Heart right ventricle (tissue), 16 donors: ENCODE data around the gene RAB6A. TPM values are rescaled to one million over a fixed set of nuclear protein-coding genes. Genes with fewer than 3 reads are reported as not detected.

Experiments used
- ATAC-seq, 8 donors: fragments of 200-7000 bp; cut with Tn5 transposase; one replicate each; pipeline ENCODE4 v1.9.1; 2020; ENCODE audit warnings: mild to moderate bottlenecking in 8 of 8, moderate library complexity in 8 of 8, moderate number of reproducible peaks in 1 of 8
- DNase-seq, 2 donors: peaks; one replicate each; pipeline ENCODE4 v3.0.0-alpha.2; 2020
- H3K27ac ChIP-seq, 10 donors: fragments of 200-600 bp; sonication (generic) in 2 of 10; one replicate each; pipeline versions ENCODE4 v1.5.0 to v1.8.0; 2020 to 2022; ENCODE audit warnings: mild to moderate bottlenecking in 3 of 10
- H3K27me3 ChIP-seq, 7 donors: fragments of 200-600 bp; one replicate each; pipeline ENCODE4 v1.8.0; 2021 to 2022; ENCODE audit warnings: mild to moderate bottlenecking in 2 of 7
- H3K36me3 ChIP-seq, 9 donors: fragments of 200-600 bp; sonication (generic) in 1 of 9; one replicate each; pipeline versions ENCODE4 v1.5.0 to v1.8.0; 2020 to 2022; ENCODE audit warnings: mild to moderate bottlenecking in 2 of 9
- H3K4me1 ChIP-seq, 9 donors: fragments of 200-600 bp; sonication (generic) in 1 of 9; one replicate each; pipeline versions ENCODE4 v1.5.0 to v1.8.0; 2020 to 2022; ENCODE audit warnings: mild to moderate bottlenecking in 4 of 9
- H3K4me3 ChIP-seq, 10 donors: fragments of 200-600 bp; sonication (generic) in 2 of 10; one replicate each; pipeline versions ENCODE4 v1.5.0 to v1.8.0; 2020 to 2022; ENCODE audit warnings: mild to moderate bottlenecking in 7 of 10, moderate library complexity in 2 of 10
- H3K9me3 ChIP-seq, 11 donors: fragments of 200-600 bp in 10 of 11; sonication (generic) in 2 of 11; one replicate each; pipeline versions ENCODE4 v1.5.0 to v1.8.0; 2013 to 2022; ENCODE audit warnings: mild to moderate bottlenecking in 2 of 11, control low read depth in 1 of 11, moderate library complexity in 1 of 11
- CTCF ChIP-seq, 9 donors: fragments of 200-600 bp; sonication (generic) in 2 of 9; IDR thresholded peaks; one replicate each; pipeline versions ENCODE4 v1.5.0 to v1.8.0; 2021 to 2022; ENCODE audit warnings: antibody characterized with exemption in 9 of 9, mild to moderate bottlenecking in 5 of 9, moderate library complexity in 1 of 9
- WGBS, 2 donors: extraction: QIAGEN DNeasy Blood & Tissue Kit; methylation state at CpG; one replicate each; pipeline ENCODE4 v1.1.7; 2013; ENCODE audit warnings: inconsistent platforms in 1 of 2; 5-methylcytosine and 5-hydroxymethylcytosine counted together
- intact Hi-C, 10 donors: fragments of 100-400 bp; cut with DNase I; formaldehyde crosslinking; loops; one replicate each; pipeline versions ENCODE4 v1.11.1 to v1.14.2; 2022
- polyA plus RNA-seq, 2 donors: library from polyadenylated mRNA; stranded (reverse); fragments of 200-250 nt; gene quantifications; one replicate each; pipeline ENCODE4 v1.2.3, GENCODE V29; 2013
- total RNA-seq, 10 donors: library from RNA; stranded (reverse); fragmentation: NEBNext Ultra II Directional in 3 of 10; extraction: Animal tissue kit (Norgen Biotek cat#: 25700) in 3 of 10; gene quantifications; one replicate each; pipeline versions ENCODE4 v1.2.1 to v1.2.4, GENCODE V29; 2021 to 2023
- donor health status: Arrhythmogenic right ventricular cardiomyopathy.
- donor health status: ischemic (EF 13 %, LVEDD 7.1; RV severe dilation, severe dysfunction).
- donor health status: healthy with polysubstance abuse.
- donor health status: DM: no; HTN: yes; CAD: no.
- donor health status: DM: no; HTN: no; CAD: no.
- donor health status: ischemic (EF 25% LVEDD 6.9; RV normal size, moderate dysfunction).
- donor health status: ischemic (EF 25% LVEDD 5.7; RV mildly dilated, moderate dysfunction).
- donor health status: healthy.
- donor health status: DM: yes; HTN: yes; CAD: no.
- donor health status: Ischemic cardiomyopathy.
- donor health status: ischemic (EF 35%, LVEDD 5.7; RV mildly dilated, moderate dysfunction).
- donor health status: nonischemic (EF 11% LVEDD 7.7; RV severe dilation, severe dysfunction).
- donor health status: DM: yes; HTN: yes; CAD: no.
- donor health status: PGD.
- donor health status: ischemic (EF 29% LVEDD 5.4; RV normal size, mild dysfunction).
- donor health status: nonischemic (EF 23%, LVEDD 6.1; RV moderate dilation, normal function).

Gene RAB6A
- total and polyA plus RNA-seq, 12 donors = 39.1 to 137 (median 114) TPM

- DNase-seq (no peak), ATAC-seq (no peak)
- no peak for TF ChIP-seq CTCF (IDR thresholded peaks at IDR 0.05)
- Histone ChIP-seq H3K4me3 (no peak overlapping the region), H3K36me3 (peaks cover 0 to 7% (median 0%) of the 10 kb centered on the region in 9 donors), H3K27me3 (no peaks in the 10 kb centered on the region), H3K4me1 (peaks cover 5 to 55% (median 34%) of the 10 kb centered on the region in 9 donors), H3K27ac (no peak overlapping the region), H3K9me3 (no peaks in the 10 kb centered on the region)
- 88 to 93% methylated on average over 5 of the region's 5 CpGs for WGBS, 2 donors
- intact Hi-C loops = no loop called here
Measured at GRCh38 chr11:73757598-73757997, 3.3 kb downstream of the RAB6A start.

GRCh38 chr11:73755670-73756069, 5.2 kb downstream of the RAB6A start:
- Histone ChIP-seq H3K27ac (no peak overlapping the region), H3K27me3 (no peaks in the 10 kb centered on the region), H3K9me3 (no peaks in the 10 kb centered on the region), H3K4me3 (no peak overlapping the region), H3K4me1 (peaks cover 8 to 66% (median 45%) of the 10 kb centered on the region in 9 donors), H3K36me3 (peaks cover 0 to 9% (median 0%) of the 10 kb centered on the region in 9 donors)
- DNase-seq (no peak), ATAC-seq (no peak)
- no peak for TF ChIP-seq CTCF (IDR thresholded peaks at IDR 0.05)
- intact Hi-C loops = no loop called here

DNA sequence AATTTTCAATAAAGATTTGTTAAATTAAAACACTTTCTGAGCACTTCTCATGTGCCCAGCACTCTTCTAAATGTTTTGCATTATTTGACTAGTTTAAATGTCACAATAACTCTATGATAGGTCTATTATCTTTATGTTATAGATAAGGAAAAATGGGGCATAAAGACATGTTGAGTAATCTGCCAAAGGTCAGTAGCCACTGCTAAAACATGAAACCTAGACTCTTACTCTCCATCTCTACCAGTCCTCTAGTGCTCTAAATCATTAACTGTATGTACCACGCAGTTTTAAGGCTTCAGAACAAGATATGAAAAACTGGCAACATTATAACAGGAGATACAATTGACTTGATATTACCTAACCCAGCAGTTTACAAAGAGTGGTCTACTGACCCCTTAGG, 6.9 kb downstream of the RAB6A start:
- 90 to 95% methylated on average over 1 of the region's 1 CpG for whole genome bisulfite sequencing, 2 donors
- no peak overlapping the region for H3K27ac ChIP-seq
- H3K27me3 ChIP-seq = no peaks in the 10 kb centered on the region
- TF ChIP-seq CTCF (IDR thresholded peaks at IDR 0.05) = no peak
- H3K4me1 ChIP-seq = peaks cover 4 to 64% (median 36%) of the 10 kb centered on the region in 9 donors
- H3K4me3 ChIP-seq = no peak overlapping the region
- DNase-seq (no peak), ATAC-seq (no peak)
- H3K9me3 ChIP-seq = no peaks in the 10 kb centered on the region
- intact Hi-C loops = no loop called here
- H3K36me3 ChIP-seq = peaks cover 0 to 9% (median 0%) of the 10 kb centered on the region in 9 donors

GRCh38 chr11:73752903-73753302, 8.0 kb downstream of the RAB6A start:
- intact Hi-C loops = no loop called here
- 61 to 63% methylated on average over 7 of the region's 7 CpGs for WGBS, 2 donors
- H3K36me3 ChIP-seq = peaks cover 0 to 9% (median 0%) of the 10 kb centered on the region in 9 donors
- H3K4me1 ChIP-seq = peaks cover 4 to 54% (median 29%) of the 10 kb centered on the region in 9 donors
- H3K9me3 ChIP-seq = no peaks in the 10 kb centered on the region
- H3K4me3 ChIP-seq = no peak overlapping the region
- ATAC-seq = peak in 1 of 8 donors; percentile 13
- no peak for DNase-seq
- H3K27ac ChIP-seq = no peak overlapping the region
- no peaks in the 10 kb centered on the region for H3K27me3 ChIP-seq
- TF ChIP-seq CTCF (IDR thresholded peaks at IDR 0.05) = no peak
